MCF 10A (cell line): ENCODE data around the gene PTPRO. TPM values are rescaled to one million over a fixed set of nuclear protein-coding genes. Genes with fewer than 3 reads are reported as not detected.

Experiments used
- BruUV-seq: library from RNA; stranded (reverse); fragments of 400-500 nt; replicated peaks from 2 replicates; lab custom pipeline; 2021; lab: Mats Ljungman, UMichigan
- CTCF ChIA-PET: fragments of 300-600 bp; sonication (Branson Sonifier 250); formaldehyde crosslinking; extraction: SDS; loops from one replicate; lab custom pipeline; 2021; ENCODE audit warnings: antibody characterized with exemption, inconsistent platforms; lab: Yijun Ruan, JAX
- POLR2A ChIA-PET: fragments of 300-600, 350-650 bp; sonication (Branson Sonifier 250); formaldehyde crosslinking; extraction: SDS; loops from one replicate; lab custom pipeline; 2020; ENCODE audit warnings: antibody characterized with exemption, inconsistent platforms; lab: Yijun Ruan, JAX
- DNase-seq: peaks from one replicate; pipeline ENCODE4 v3.0.0-alpha.2; 2018; ENCODE audit not compliant: unreplicated experiment
- H3K27ac Mint-ChIP-seq: one replicate; pipeline ENCODE4 v1.8.0; 2022; ENCODE audit warnings: mild to moderate bottlenecking, low read depth, mixed read lengths; ENCODE audit not compliant: unreplicated experiment
- H3K27me3 Mint-ChIP-seq: one replicate; pipeline ENCODE4 v1.8.0; 2022; ENCODE audit warnings: mixed read lengths; ENCODE audit not compliant: insufficient read depth, unreplicated experiment
- H3K36me3 Mint-ChIP-seq: one replicate; pipeline ENCODE4 v1.8.0; 2022; ENCODE audit warnings: mild to moderate bottlenecking, moderate library complexity, mixed read lengths; ENCODE audit not compliant: insufficient read depth, unreplicated experiment
- H3K4me1 Mint-ChIP-seq: one replicate; pipeline ENCODE4 v1.8.0; 2022; ENCODE audit warnings: mixed read lengths; ENCODE audit not compliant: insufficient read depth, unreplicated experiment
- H3K4me3 Mint-ChIP-seq: one replicate; pipeline ENCODE4 v1.8.0; 2022; ENCODE audit warnings: mild to moderate bottlenecking, moderate library complexity, mixed read lengths; ENCODE audit not compliant: unreplicated experiment
- H3K9me3 Mint-ChIP-seq: one replicate; pipeline ENCODE4 v1.8.0; 2022; ENCODE audit warnings: mixed read lengths; ENCODE audit not compliant: unreplicated experiment
- intact Hi-C: fragments of 100-400 bp; cut with micrococcal nuclease; formaldehyde crosslinking; loops from 2 replicates; pipeline ENCODE4 v1.14.1; 2022
- total RNA-seq: library from RNA; stranded (reverse); gene quantifications from 2 replicates; pipeline ENCODE4 v1.2.3, GENCODE V29; 2022
- TF ChIP-seq, protein P1 (sequence below): fragments of 200-600 bp; IDR thresholded peaks from one replicate; pipeline ENCODE4 v1.8.0; 2022; ENCODE audit warnings: antibody characterized with exemption, mild to moderate bottlenecking; ENCODE audit not compliant: unreplicated experiment

PTPRO gene
- total RNA-seq, 1 experiment from 2014 or later, result 2.2 TPM

DNA sequence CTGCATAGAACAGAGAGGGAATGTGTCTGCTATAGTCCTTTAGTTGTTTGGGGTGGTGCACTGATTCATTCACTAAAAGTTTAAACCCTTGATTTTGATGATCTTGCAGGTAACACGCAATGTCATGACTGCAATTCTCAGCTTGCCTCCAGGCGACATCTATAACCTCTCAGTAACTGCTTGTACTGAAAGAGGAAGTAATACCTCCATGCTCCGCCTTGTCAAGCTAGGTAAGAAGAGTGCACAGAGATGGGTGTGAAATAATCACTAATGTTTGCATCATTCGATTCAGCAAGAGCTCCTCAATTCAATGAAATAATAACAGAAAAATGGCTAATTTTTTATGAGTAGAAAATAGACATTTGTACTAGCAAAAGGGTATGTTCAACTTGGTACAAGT, 203.7 kb downstream of the PTPRO start:
- H3K4me1 Mint-ChIP-seq, result peaks cover 31% of the 10 kb centered on the region
- ChIA-PET POLR2A (interaction anchor here (1.2 to 4.1 kb wide), 6 partner anchors 9 to 251 kb away, joined by 3 to 47 read pairs (median 5); no protein-coding TSS in a partner anchor), CTCF (interaction anchor here (0.5 to 12.2 kb wide), 13 partner anchors 9 to 432 kb away, joined by 3 to 218 read pairs (median 4); partner anchors contain the start of gene RERG)
- BruUV-seq, result no TSS peak
- no peaks in the 10 kb centered on the region for H3K27me3 Mint-ChIP-seq
- TF ChIP-seq, protein P1, sequence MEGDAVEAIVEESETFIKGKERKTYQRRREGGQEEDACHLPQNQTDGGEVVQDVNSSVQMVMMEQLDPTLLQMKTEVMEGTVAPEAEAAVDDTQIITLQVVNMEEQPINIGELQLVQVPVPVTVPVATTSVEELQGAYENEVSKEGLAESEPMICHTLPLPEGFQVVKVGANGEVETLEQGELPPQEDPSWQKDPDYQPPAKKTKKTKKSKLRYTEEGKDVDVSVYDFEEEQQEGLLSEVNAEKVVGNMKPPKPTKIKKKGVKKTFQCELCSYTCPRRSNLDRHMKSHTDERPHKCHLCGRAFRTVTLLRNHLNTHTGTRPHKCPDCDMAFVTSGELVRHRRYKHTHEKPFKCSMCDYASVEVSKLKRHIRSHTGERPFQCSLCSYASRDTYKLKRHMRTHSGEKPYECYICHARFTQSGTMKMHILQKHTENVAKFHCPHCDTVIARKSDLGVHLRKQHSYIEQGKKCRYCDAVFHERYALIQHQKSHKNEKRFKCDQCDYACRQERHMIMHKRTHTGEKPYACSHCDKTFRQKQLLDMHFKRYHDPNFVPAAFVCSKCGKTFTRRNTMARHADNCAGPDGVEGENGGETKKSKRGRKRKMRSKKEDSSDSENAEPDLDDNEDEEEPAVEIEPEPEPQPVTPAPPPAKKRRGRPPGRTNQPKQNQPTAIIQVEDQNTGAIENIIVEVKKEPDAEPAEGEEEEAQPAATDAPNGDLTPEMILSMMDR, result no peak
- H3K4me3 Mint-ChIP-seq, result no peak overlapping the region
- H3K9me3 Mint-ChIP-seq, result no peaks in the 10 kb centered on the region
- H3K27ac Mint-ChIP-seq, result peak overlapping the region; percentile 63
- intact Hi-C loops, result loop anchor here (2.0 to 10.0 kb wide), 2 partner anchors 527 to 891 kb away; no protein-coding TSS in a partner anchor
- H3K36me3 Mint-ChIP-seq, result peaks cover 9% of the 10 kb centered on the region
- peak; percentile 72 for DNase-seq

DNA sequence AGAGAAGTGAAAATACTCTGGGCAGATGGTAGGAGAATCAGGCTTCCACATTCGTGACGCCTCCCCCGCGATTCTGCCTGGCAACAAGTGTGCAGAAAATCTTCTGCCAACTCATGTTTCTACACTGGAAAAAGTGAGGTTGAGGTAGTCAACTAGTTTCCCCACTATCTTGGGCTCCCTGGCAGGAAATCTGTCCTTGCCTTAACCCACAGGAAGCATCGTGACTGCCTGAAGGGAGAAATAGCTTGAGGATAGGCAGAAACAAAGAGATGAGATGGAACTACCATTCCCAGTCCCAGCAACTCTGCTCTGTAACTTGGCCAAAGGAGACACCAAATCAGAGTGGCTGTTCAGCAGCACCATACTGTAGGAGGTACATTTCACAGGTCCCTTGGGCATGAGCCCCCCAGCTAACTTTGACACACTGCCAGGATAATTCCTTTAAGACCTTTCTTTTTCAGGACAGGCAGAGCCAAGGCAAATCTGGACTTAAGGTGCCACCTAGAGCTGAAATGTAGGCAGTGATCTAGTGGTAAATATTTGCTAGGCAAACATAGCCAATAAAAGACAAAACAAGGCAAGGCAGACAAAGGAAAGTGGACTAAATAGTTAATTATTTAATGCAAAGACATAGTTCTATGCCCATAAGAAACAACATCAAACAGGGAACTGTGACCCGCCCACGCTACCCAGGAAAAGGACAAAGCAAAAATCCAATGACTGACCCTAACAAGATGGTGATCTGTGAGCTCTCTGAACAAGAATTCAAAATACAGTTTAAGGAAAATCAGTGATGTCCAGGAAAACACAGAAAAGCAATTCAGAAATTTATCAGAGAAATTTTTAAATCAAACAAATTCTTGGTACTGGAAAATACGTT, 205.1 kb downstream of the PTPRO start:
- Mint-ChIP-seq H3K27ac (peak overlapping the region; percentile 87), H3K4me3 (no peak overlapping the region), H3K36me3 (peaks cover 9% of the 10 kb centered on the region), H3K4me1 (peaks cover 41% of the 10 kb centered on the region), H3K9me3 (no peaks in the 10 kb centered on the region), H3K27me3 (no peaks in the 10 kb centered on the region)
- TF ChIP-seq, protein P1, result peak; percentile 36
- DNase-seq, result peak; percentile 74
- ChIA-PET CTCF (interaction anchor here (0.5 to 12.2 kb wide), 13 partner anchors 13 to 735 kb away, joined by 3 to 218 read pairs (median 3); partner anchors contain the start of gene STRAP), POLR2A (interaction anchor here (0.6 to 1.5 kb wide), 6 partner anchors 8 to 331 kb away, joined by 3 to 6 read pairs (median 4); partner anchors contain the start of gene EPS8)
- BruUV-seq, result no TSS peak
- intact Hi-C loops, result loop anchor here (2.0 to 10.0 kb wide), 2 partner anchors 529 to 893 kb away; no protein-coding TSS in a partner anchor

DNA sequence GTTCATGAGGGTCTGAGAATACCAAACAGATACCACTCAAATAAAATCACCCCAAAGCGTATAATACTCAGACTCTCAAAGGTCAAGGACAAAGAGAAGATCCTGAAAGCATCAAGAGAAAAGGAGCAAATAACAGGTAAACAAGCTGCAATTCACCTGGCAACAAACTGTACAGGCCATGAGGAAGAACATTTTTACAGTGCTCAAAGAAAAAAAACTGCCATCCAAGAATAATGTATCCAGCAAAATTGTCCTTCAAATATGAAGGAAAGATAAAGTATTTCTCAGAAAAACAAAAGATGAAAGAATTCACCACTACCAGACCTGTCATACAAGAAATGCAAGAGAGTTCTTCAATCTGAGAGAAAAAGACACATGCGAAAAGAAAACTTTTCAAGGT, 206.4 kb downstream of the PTPRO start:
- H3K9me3 Mint-ChIP-seq, result no peaks in the 10 kb centered on the region
- DNase-seq, result no peak
- H3K36me3 Mint-ChIP-seq, result peaks cover 9% of the 10 kb centered on the region
- H3K4me3 Mint-ChIP-seq, result no peak overlapping the region
- ChIA-PET CTCF (interaction anchor here (0.6 to 12.2 kb wide), 10 partner anchors 38 to 817 kb away, joined by 3 to 218 read pairs (median 4); no protein-coding TSS in a partner anchor), POLR2A (interaction anchor here (0.9 kb wide), 1 partner anchor 246 kb away, joined by 3 read pairs; no protein-coding TSS in a partner anchor)
- BruUV-seq, result no TSS peak
- peaks cover 46% of the 10 kb centered on the region for H3K4me1 Mint-ChIP-seq
- peak overlapping the region; percentile 93 for H3K27ac Mint-ChIP-seq
- TF ChIP-seq, protein P1, result no peak
- no peaks in the 10 kb centered on the region for H3K27me3 Mint-ChIP-seq
- intact Hi-C loops, result loop anchor here (10.0 kb wide), 1 partner anchor 894 kb away; no protein-coding TSS in a partner anchor

DNA sequence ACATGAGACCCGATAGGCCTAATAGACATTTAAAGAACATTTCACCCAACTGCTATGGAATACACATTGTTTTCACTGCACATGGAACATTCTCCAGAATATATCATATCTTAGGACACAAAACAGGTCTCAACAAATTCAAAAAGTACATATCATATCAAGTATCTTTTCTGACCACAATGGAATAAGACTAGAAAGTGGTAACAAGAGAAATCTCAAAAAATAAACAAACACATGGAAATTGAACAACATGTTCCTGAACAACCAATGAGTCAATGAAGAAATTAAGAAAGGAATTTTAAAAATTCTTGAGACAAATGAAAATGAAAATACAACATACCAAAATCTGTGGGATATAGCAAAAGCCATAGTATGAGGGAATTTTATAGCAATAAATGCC, 208.1 kb downstream of the PTPRO start:
- intact Hi-C loops, result no loop called here
- CTCF ChIA-PET, result interaction anchor here (0.6 to 12.2 kb wide), 4 partner anchors 54 to 277 kb away, joined by 3 to 218 read pairs (median 10); no protein-coding TSS in a partner anchor

More for the DNA sequence above, 208.1 kb downstream of the PTPRO start:
- Mint-ChIP-seq H3K27me3 (no peaks in the 10 kb centered on the region), H3K4me3 (peak overlapping the region; percentile 51), H3K27ac (peak overlapping the region; percentile 93), H3K9me3 (no peaks in the 10 kb centered on the region), H3K36me3 (peaks cover 9% of the 10 kb centered on the region), H3K4me1 (peaks cover 37% of the 10 kb centered on the region)
- TF ChIP-seq, protein P1, result no peak
- no TSS peak for BruUV-seq
- POLR2A ChIA-PET, result interaction anchor here (0.7 to 0.9 kb wide), 2 partner anchors 251 to 284 kb away, joined by 3 read pairs; no protein-coding TSS in a partner anchor
- DNase-seq, result no peak
